Measurements from ENCODE around the gene RPS6KB1.
A peak's percentile ranks its signal among the peaks of the same experiment; 100 is the strongest.
"Not testable (repeated sequence)": the region's sequence is repeated elsewhere in the genome, so short reads cannot be mapped to it uniquely, and the experiment has no call there.

Gene RPS6KB1

DNA sequence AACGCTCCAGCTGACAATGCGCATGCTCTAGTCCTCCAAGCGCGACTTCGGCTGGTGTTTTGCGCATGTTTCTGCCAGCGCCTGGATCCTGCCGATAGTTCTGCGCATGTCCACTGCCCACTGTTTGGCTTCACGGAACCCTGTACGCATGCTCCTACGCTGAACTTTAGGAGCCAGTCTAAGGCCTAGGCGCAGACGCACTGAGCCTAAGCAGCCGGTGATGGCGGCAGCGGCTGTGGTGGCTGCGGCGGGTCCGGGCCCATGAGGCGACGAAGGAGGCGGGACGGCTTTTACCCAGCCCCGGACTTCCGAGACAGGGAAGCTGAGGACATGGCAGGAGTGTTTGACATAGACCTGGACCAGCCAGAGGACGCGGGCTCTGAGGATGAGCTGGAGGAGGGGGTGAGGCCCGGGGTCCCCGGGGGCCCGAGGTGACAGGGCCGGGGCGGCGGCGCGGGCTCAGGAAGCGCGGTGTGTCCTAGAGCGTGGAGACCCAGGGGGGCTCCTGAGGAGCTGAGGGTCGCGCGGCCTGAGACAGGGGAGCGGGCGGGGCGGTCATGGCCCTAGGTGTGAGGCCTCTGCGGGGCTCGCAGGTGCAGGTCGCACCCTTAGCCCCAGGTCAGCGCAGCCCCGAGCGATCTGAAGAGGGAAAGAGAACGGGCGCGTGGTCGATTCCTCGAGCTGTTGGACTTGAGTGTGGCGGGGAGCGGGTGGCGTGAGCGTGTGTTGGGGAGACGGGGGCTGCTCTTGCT is at the start of gene RPS6KB1, which contains the start of gene TUBD1:
Gene RPS6KB1 (plus strand): TSS at position 198 of the 752 bp plus-strand sequence. CDS start 64 bp downstream, at position 262.
Gene TUBD1 (minus strand): TSS at position 20 of the 752 bp plus-strand sequence. CDS start 1,941 bp downstream, outside the sequence.
- DNase-seq (ENCODE audit: low spot score), result peak; percentile 99

- DNase-seq (ENCODE audit: low spot score), result no peak
These were observed 47.9 kb upstream of the RPS6KB1 start for GRCh38 chr17:59844884-59845594.

DNA sequence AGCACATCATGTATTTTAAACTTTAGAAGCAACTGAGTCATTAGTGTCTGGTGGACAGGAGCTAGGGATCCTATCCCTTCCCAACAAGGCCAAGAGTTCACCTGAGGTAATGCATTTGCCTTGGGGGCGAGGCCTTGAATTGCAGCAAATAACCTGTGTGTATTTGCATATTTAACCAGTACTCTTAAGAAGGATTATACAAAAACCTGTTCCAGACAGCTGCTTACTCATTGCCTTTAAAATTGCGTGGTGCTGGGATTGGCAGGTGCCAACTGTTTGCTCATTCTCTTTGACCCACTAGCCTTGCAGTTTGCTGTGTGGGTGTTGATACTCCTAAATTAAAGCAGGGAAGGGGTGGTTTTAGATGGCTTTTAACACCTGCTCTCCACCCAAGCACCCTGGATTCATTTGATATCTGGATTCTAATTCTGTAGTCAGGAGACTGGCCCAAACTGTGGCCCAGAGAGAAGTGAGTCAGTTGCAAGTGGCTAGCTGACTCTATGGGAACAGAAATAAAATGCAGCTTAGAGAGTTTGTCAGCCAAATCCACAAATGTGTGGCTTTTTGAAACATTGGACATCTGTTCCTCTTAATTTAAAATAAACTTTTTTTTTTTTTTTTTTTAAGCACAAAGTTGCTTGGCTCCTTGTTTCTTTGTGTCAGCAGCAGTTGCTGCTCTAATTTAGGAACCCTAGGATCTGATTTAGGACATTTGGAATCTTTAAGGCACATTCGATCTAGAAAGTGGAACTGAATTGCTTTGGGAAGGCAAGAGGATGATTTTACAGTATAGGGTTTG is 47.1 kb upstream of the RPS6KB1 start:
- DNase-seq (ENCODE audit: low spot score), result peak; percentile 75

- peak; percentile 81 for DNase-seq (ENCODE audit: low spot score)
These were observed 46.3 kb upstream of the RPS6KB1 start for GRCh38 chr17:59846394-59847165.

GRCh38 chr17:59848385-59848668 is 44.6 kb upstream of the RPS6KB1 start:
- no peak for DNase-seq (ENCODE audit: low spot score)

DNA sequence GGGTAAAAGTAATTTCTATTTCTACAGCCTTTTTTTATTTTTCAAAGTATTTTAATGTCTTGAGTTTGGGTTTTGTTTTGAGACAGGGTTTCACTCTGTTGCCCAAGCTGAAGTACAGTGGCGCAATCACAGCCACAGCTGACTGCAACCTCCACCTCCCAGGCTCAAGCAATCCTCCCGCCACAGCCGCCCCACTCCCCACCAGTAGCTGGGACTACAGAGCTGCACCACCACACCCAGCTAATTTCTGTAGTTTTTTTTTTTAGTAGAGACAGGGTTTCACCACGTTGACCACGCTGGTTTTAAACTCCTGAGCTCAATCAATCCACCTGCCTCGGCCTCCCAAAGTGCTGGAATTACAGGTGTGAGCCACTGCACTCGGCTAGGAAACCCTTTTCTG is 44.1 kb upstream of the RPS6KB1 start:
- no peak for DNase-seq (ENCODE audit: low spot score)

DNA sequence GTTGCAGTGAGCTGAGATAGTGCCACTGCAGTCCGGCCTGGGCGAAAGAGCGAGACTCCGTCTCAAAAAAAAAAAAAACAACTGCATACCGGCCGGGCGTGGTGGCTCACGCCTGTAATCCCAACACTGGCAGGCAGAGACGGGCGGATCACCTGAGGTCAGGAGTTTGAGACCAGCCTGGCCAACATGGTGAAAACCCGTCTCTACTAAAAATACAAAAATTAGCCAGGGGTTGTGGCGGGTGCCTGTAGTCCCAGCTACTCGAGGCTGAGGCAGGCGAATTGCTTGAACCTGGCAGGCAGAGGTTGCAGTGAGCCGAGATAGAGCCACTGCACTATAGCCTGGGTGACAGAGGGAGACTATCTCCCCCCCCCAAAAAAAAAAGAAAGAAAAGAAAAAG is 42.6 kb upstream of the RPS6KB1 start:
- DNase-seq (ENCODE audit: low spot score), result not testable (repeated sequence)

- DNase-seq (ENCODE audit: low spot score), result no peak
These were observed 41.2 kb upstream of the RPS6KB1 start for GRCh38 chr17:59851439-59852375.

DNA sequence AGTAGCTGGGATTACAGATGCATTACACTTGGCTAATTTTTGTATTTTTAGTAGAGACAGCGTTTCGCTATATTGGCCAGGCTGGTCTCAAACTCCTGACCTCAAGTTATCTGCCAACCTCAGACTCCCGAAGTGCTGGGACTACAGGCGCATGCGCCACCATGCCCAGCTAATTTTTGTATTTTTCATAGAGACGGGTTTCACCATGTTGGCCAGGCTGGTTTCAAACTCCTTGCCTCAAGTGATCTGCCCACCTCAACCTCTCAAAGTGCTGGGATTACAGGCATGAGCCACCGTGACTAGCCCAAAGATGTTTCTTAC is 40.1 kb upstream of the RPS6KB1 start:
- not testable (repeated sequence) for DNase-seq (ENCODE audit: low spot score)

DNA sequence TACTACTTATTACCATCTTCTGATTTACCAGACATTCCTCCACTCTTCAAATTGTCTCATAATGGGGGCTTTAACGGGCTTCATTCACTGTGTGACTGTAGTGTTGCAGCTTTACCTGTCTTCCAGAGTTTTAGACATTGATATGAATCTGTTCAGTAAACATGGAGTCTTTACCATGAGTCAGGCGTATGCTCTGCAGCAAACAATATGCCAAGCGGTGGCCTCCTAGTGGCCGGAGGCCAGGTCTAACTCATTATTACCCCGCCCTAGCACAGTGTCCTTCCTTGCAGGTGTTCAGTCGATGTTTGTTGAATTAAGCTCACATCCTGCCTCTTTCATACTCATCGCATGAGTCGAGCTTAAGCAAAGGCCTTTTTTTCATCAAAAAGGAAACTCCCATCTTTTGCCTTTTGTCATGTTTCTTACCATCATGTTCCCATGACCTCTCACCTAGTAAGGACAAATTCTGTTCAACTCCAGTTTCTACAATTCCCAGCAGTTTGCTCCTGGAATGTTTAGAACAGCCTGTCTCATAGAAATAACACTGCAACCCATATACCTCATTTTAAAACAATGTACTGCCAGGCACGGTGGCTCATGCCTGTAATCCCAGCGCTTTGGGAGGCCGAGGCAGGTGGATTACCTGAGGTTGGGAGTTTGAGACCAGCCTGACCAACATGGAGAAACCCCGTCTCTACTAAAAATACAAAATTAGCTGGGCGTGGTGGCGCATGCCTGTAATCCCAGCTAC is 39.6 kb upstream of the RPS6KB1 start:
- DNase-seq (ENCODE audit: low spot score), result peak; percentile 84

DNA sequence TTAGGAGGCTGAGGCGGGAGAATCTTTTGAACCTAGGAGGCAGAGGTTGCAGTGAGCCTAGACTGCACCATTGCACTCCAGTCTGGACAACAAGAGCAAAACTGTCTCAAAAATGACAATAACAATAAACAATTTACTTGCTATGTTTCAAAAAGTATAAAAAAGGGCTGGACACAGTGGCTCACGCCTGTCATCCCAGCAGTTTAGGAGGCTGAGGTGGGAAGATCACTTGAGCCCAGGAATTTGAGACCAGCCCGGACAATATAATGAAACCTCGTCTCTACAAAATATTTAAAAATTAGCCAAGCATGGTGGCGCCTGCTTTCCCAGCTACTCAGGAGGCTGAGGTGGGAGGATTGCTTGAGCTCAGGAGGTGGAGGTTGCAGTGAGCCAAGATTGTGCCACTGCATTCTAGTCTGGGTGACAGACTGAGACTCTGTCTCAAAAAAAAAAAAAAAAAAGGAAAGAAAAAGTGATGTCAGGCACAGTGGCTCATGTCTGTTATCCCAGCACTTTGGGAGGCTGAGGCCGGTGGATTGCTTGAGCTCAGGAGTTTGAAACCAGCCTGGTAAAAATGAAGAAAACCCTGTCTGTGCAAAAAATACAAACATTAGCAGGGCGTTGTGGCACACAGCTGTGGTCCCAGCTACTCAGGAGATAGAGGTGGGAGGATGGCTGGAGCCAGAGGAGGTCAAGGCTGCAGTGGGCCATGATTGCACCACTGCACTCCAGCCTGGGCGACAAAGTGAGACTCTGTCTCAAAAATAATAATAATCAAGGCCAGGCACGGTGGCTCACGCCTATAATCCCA is 38.8 kb upstream of the RPS6KB1 start:
- not testable (repeated sequence) for DNase-seq (ENCODE audit: low spot score)

- no peak for DNase-seq (ENCODE audit: low spot score)
These were observed 35.8 kb upstream of the RPS6KB1 start for GRCh38 chr17:59856859-59857794.

- no peak for DNase-seq (ENCODE audit: low spot score)
These were observed 34.6 kb upstream of the RPS6KB1 start for GRCh38 chr17:59858167-59858816.

DNA sequence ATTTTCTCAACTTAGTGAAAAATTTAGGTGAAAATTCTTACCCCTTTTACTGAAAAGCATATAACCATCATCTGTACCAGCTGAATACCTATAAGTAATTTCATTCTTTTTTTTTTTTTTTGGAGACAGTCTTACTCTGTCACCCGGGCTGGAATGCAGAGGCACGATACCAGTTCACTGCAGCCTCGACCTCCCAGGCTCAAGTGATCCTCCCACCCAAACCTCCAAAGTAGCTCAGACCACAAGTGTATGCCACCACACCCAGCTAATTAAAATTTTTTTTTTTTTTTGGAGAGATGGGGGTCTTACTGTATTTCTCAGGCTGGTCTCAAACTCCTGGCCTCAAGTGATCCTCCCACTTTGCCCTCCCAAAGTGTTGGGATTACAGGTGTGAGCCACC is 34.0 kb upstream of the RPS6KB1 start:
- no peak for DNase-seq (ENCODE audit: low spot score)

DNA sequence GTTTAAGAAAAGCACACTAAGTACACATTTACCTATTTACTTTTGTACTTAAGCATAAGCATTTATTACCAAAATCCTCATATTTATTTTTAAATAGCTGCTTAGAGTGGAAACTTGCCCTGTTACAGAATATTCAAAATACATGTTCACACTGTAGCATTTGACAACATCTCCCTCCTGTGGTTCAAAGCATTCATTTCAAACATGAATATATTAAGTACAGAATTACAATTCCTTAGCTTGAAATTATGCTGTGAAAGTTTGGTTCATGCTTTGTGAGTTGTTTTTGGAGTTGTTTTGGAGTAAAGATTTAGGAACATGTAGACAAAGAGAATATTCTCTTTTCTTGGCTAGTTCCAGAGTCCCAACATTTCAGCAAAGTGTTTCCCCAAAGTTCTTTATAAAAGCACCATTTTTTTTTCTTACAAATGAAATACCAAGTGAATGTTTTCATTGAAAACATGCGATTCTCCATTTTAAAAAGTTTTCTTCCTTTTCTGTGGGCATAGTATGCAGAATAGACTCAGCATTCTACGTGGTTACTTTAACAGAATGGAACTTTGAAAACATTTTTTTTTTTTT is 33.4 kb upstream of the RPS6KB1 start:
- peak; percentile 70 for DNase-seq (ENCODE audit: low spot score)

DNA sequence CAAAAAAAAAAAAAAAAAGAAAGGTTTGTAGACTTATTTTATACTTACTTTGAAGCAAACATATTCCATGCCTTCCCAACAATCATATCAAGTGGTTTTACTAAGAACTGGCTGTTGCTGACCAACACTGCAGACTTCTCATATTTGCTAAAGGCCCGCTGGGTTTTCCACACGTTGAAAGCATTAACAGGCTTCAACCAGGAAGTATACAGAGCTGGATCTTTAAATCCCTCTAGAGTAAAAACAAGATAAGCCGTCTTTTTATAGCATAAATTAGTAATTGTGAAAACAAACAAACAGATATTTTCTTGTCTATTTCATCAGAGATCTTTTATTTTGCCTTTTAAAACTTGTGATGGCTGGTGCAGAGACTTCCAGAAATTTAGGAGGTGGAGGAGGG is 29.3 kb upstream of the RPS6KB1 start:
- no peak for DNase-seq (ENCODE audit: low spot score)

- DNase-seq (ENCODE audit: low spot score), result no peak
These were observed 23.0 kb upstream of the RPS6KB1 start for GRCh38 chr17:59869941-59870218.

DNA sequence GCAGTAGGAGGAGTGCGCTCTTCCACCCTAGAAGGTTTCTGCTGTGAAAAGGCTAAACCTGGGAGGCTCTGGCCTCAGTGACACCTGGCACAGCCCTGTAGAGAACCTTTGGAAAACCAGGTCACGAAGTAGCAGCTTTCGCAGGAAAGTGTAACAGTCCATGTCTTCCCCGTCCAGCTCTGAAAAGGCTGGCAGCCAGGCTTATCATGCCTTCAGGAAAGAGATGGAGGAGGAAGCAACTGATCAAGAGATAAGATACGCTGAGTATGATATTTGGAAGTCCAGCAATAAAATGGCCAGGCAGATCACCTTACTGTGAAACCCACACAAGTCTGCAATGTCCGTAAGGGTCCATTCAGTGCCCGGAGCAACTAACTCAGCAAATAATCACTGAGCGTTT is 22.4 kb upstream of the RPS6KB1 start:
- no peak for DNase-seq (ENCODE audit: low spot score)
